H9 (cell line): ENCODE results near the gene SV2A. TPM values are rescaled to one million over a fixed set of nuclear protein-coding genes. Genes with fewer than 3 reads are reported as not detected.

Experiments
- DNase-seq: peaks from one replicate; pipeline ENCODE4 v3.0.0-alpha.2; 2017
- H2AFZ ChIP-seq: one replicate; pipeline ENCODE4 v1.6.1; 2013; ENCODE audit warnings: mild to moderate bottlenecking, low read length, control low read depth, moderate library complexity
- H2AK5ac ChIP-seq: 2 replicates; pipeline ENCODE4 v1.6.1; 2013; ENCODE audit warnings: low read length, control low read depth, mixed read lengths; ENCODE audit not compliant: insufficient read length
- H2BK120ac ChIP-seq: one replicate; pipeline ENCODE4 v1.6.1; 2013; ENCODE audit warnings: low read depth, mild to moderate bottlenecking, low read length, control low read depth, inconsistent platforms; ENCODE audit not compliant: poor library complexity, severe bottlenecking
- H2BK12ac ChIP-seq: 2 replicates; pipeline ENCODE4 v1.6.1; 2013; ENCODE audit warnings: low read length, control low read depth, mixed read lengths, low read depth; ENCODE audit not compliant: insufficient read length
- H2BK15ac ChIP-seq: 2 replicates; pipeline ENCODE4 v1.6.1; 2013; ENCODE audit warnings: low read depth, low read length, control low read depth
- H2BK20ac ChIP-seq: one replicate; pipeline ENCODE4 v1.6.1; 2013; ENCODE audit warnings: low read depth, mild to moderate bottlenecking, low read length, control low read depth, inconsistent platforms; ENCODE audit not compliant: poor library complexity, severe bottlenecking
- H2BK5ac ChIP-seq: 2 replicates; pipeline ENCODE4 v1.6.1; 2013; ENCODE audit warnings: low read length, control low read depth, mixed read lengths; ENCODE audit not compliant: insufficient read length
- H3K14ac ChIP-seq: 2 replicates; pipeline ENCODE4 v1.6.1; 2013; ENCODE audit warnings: low read length, control low read depth; ENCODE audit not compliant: insufficient read depth
- H3K18ac ChIP-seq: 2 replicates; pipeline ENCODE4 v1.6.1; 2013; ENCODE audit warnings: low read depth, mild to moderate bottlenecking, mixed read lengths, low read length, control low read depth; ENCODE audit not compliant: insufficient read length
- H3K23ac ChIP-seq: 2 replicates; pipeline ENCODE4 v1.6.1; 2013; ENCODE audit warnings: low read length, control low read depth, mixed read lengths, low read depth; ENCODE audit not compliant: insufficient read length
- H3K23me2 ChIP-seq: 2 replicates; pipeline ENCODE4 v1.6.1; 2013; ENCODE audit warnings: low read depth, mild to moderate bottlenecking, mixed read lengths, low read length, control low read depth; ENCODE audit not compliant: insufficient read length, poor library complexity, severe bottlenecking
- H3K27ac ChIP-seq: 2 replicates; pipeline ENCODE4 v1.5.1; 2013; ENCODE audit warnings: low read length, control low read depth, mixed read lengths, low read depth; ENCODE audit not compliant: insufficient read length
- H3K27me3 ChIP-seq: 2 replicates; pipeline ENCODE4 v1.6.1; 2013; ENCODE audit warnings: low read length, control low read depth, inconsistent platforms; ENCODE audit not compliant: insufficient read depth
- H3K4ac ChIP-seq: 2 replicates; pipeline ENCODE4 v1.6.1; 2013; ENCODE audit warnings: low read depth, mild to moderate bottlenecking, control low read depth, inconsistent platforms, low read length, moderate library complexity
- H3K4me1 ChIP-seq: 2 replicates; pipeline ENCODE4 v1.6.1; 2013; ENCODE audit warnings: low read length, control low read depth, inconsistent platforms; ENCODE audit not compliant: insufficient read depth
- H3K4me2 ChIP-seq: 2 replicates; pipeline ENCODE4 v1.6.1; 2013; ENCODE audit warnings: low read length, control low read depth, mixed read lengths; ENCODE audit not compliant: insufficient read length, insufficient read depth
- H3K56ac ChIP-seq: 2 replicates; pipeline ENCODE4 v1.6.1; 2013; ENCODE audit warnings: low read depth, mild to moderate bottlenecking, mixed read lengths, low read length, control low read depth; ENCODE audit not compliant: insufficient read length
- H3K79me1 ChIP-seq: 2 replicates; pipeline ENCODE4 v1.6.1; 2013; ENCODE audit warnings: low read depth, mild to moderate bottlenecking, moderate library complexity, low read length, control low read depth, inconsistent platforms; ENCODE audit not compliant: insufficient read depth, poor library complexity, severe bottlenecking
- H3K79me2 ChIP-seq: 2 replicates; pipeline ENCODE4 v1.6.1; 2013; ENCODE audit warnings: low read length, control low read depth, inconsistent platforms; ENCODE audit not compliant: insufficient read depth
- H3K9ac ChIP-seq: 2 replicates; pipeline ENCODE4 v1.6.1; 2013; ENCODE audit warnings: low read length, control low read depth, mixed read lengths; ENCODE audit not compliant: insufficient read length; ENCODE audit errors: extremely low read depth
- H3K9me3 ChIP-seq: one replicate; pipeline ENCODE4 v1.6.1; 2013; ENCODE audit warnings: low read depth, low read length, inconsistent platforms; ENCODE audit not compliant: control insufficient read depth
- H3T11ph ChIP-seq: one replicate; pipeline ENCODE4 v1.6.1; 2013; ENCODE audit warnings: mild to moderate bottlenecking, low read length, control low read depth, inconsistent platforms
- H4K20me1 ChIP-seq: one replicate; pipeline ENCODE4 v1.6.1; 2013; ENCODE audit not compliant: control insufficient read depth, insufficient read length, insufficient read depth
- H4K5ac ChIP-seq: 2 replicates; pipeline ENCODE4 v1.6.1; 2013; ENCODE audit warnings: low read depth, mild to moderate bottlenecking, mixed read lengths, low read length, control low read depth; ENCODE audit not compliant: insufficient read length
- H4K8ac ChIP-seq: replicated peaks from 2 replicates; pipeline ENCODE4 v1.6.1; 2013; ENCODE audit warnings: low read length, control low read depth, mixed read lengths, low read depth; ENCODE audit not compliant: insufficient read length
- H4K91ac ChIP-seq: 2 replicates; pipeline ENCODE4 v1.6.1; 2013; ENCODE audit warnings: low read depth, mild to moderate bottlenecking, moderate library complexity, mixed read lengths, low read length, control low read depth; ENCODE audit not compliant: insufficient read length
- H3K27ac Mint-ChIP-seq, 3 experiments: 2 replicates in 2 of 3; 3 replicates in 1 of 3; pipeline ENCODE4 v1.8.0; 2020 to 2021; ENCODE audit warnings: mixed read lengths in 3 of 3, mild to moderate bottlenecking in 1 of 3, moderate library complexity in 1 of 3
- H3K27me3 Mint-ChIP-seq: 2 replicates; pipeline ENCODE4 v1.8.0; 2021; ENCODE audit warnings: low read depth, mild to moderate bottlenecking, moderate library complexity, mixed read lengths
- H3K36me3 Mint-ChIP-seq, 3 experiments: 2 replicates in 2 of 3; 3 replicates in 1 of 3; pipeline ENCODE4 v1.8.0; 2020 to 2021; ENCODE audit warnings: low read depth in 3 of 3, mixed read lengths in 3 of 3; ENCODE audit not compliant: insufficient read depth in 1 of 3
- H3K4me1 Mint-ChIP-seq, 2 experiments: 2 replicates each; pipeline ENCODE4 v1.8.0; 2020; ENCODE audit warnings: mixed read lengths in 2 of 2
- H3K4me3 Mint-ChIP-seq, 2 experiments: 2 replicates in 1 of 2; 3 replicates in 1 of 2; pipeline ENCODE4 v1.8.0; 2020 to 2021; ENCODE audit warnings: mild to moderate bottlenecking in 2 of 2, mixed read lengths in 2 of 2, moderate library complexity in 1 of 2
- H3K9me3 Mint-ChIP-seq, 2 experiments: 2 replicates in 1 of 2; 3 replicates in 1 of 2; pipeline ENCODE4 v1.8.0; 2020; ENCODE audit warnings: mild to moderate bottlenecking in 2 of 2, mixed read lengths in 2 of 2, moderate library complexity in 1 of 2
- CTCF ChIP-seq: fragments of 200-600 bp; sonication (generic); conservative IDR thresholded peaks from 3 replicates; pipeline ENCODE4 v1.8.0; 2021; ENCODE audit warnings: antibody characterized with exemption, mild to moderate bottlenecking
- WGBS: extraction: QIAGEN DNeasy Blood & Tissue Kit; methylation state at CpG from one replicate; pipeline ENCODE4 v1.1.7; 2013; ENCODE audit warnings: missing lambda C conversion rate, low lambda C conversion rate, mixed read lengths; ENCODE audit not compliant: insufficient read length; ENCODE audit errors: extremely low coverage; 5-methylcytosine and 5-hydroxymethylcytosine counted together
- total RNA-seq: library from RNA; stranded (reverse); gene quantifications from 2 replicates; pipeline ENCODE4 v1.2.1, GENCODE V29; 2021

SV2A gene
- total RNA-seq, 1 experiment from 2014 or later, result 42.4 TPM

GRCh38 chr1:149925751-149926150 lies 8.1 kb upstream of the SV2A start:
- H3K36me3 Mint-ChIP-seq, result peaks cover 33 to 54% (median 49%) of the 10 kb centered on the region in 3 experiments
- no peak overlapping the region for H3K56ac ChIP-seq

More at GRCh38 chr1:149925751-149926150, 8.1 kb upstream of the SV2A start:
- no peak overlapping the region for H3K18ac ChIP-seq
- no peak overlapping the region for H3K27ac ChIP-seq
- no peak overlapping the region for H4K8ac ChIP-seq
- no peak for DNase-seq
- H3K23ac ChIP-seq, result no peak overlapping the region
- WGBS, result no CpG with 5 or more reads among the region's 2 CpGs
- H3K4me3 Mint-ChIP-seq, result peak overlapping the region; percentile 97 to 100
- peaks cover 2% of the 10 kb centered on the region; the same call in 1 of the 2 replicates for H3K4me1 ChIP-seq
- no peak overlapping the region for H2AFZ ChIP-seq
- peaks cover 11% of the 10 kb centered on the region for H3K79me1 ChIP-seq
- no peak overlapping the region for H2BK120ac ChIP-seq
- peaks cover 11% of the 10 kb centered on the region for H3K23me2 ChIP-seq
- no peak overlapping the region for H2BK20ac ChIP-seq
- no peak overlapping the region for H4K5ac ChIP-seq
- H2BK5ac ChIP-seq, result no peak overlapping the region
- H3K9me3 ChIP-seq, result no peaks in the 10 kb centered on the region
- H3K4me1 Mint-ChIP-seq, result peaks cover 17 to 26% of the 10 kb centered on the region in 2 experiments
- H4K20me1 ChIP-seq, result no peaks in the 10 kb centered on the region
- no peaks in the 10 kb centered on the region; a peak in 1 of 5 replicates for H3K9me3 Mint-ChIP-seq
- no peak overlapping the region for H3K4me2 ChIP-seq
- no peak overlapping the region for H4K91ac ChIP-seq
- H3K14ac ChIP-seq, result no peak overlapping the region
- no peak overlapping the region for H3T11ph ChIP-seq
- no peak overlapping the region for H3K27ac Mint-ChIP-seq
- peaks cover 8% of the 10 kb centered on the region; the same call in 1 of the 2 replicates for H3K79me2 ChIP-seq
- no peak overlapping the region for H3K9ac ChIP-seq
- H2BK15ac ChIP-seq, result no peak overlapping the region
- no peak overlapping the region for H2AK5ac ChIP-seq
- no peak for TF ChIP-seq CTCF
- H3K4ac ChIP-seq, result no peak overlapping the region
- H3K27me3 Mint-ChIP-seq, result no peaks in the 10 kb centered on the region
- H3K27me3 ChIP-seq, result no peaks in the 10 kb centered on the region
- no peak overlapping the region for H2BK12ac ChIP-seq
